CD14-positive monocyte (primary cell): Measurements from ENCODE around the gene FAM107B. TPM values are rescaled to one million over a fixed set of nuclear protein-coding genes. Genes with fewer than 3 reads are reported as not detected.

Experiments used
- DNase-seq, 3 donors: peaks; one replicate each; pipeline ENCODE4 v3.0.0-alpha.2; 2011 to 2022
- H2AFZ ChIP-seq: 2 replicates; pipeline ENCODE4 v1.6.0; 2012; ENCODE audit warnings: mild to moderate bottlenecking, low read depth, low read length, inconsistent platforms; ENCODE audit not compliant: insufficient read depth, poor library complexity, severe bottlenecking
- H3K27ac ChIP-seq, 2 donors: 1 replicate in 1 of 2; 2 replicates in 1 of 2; pipeline ENCODE4 v1.5.1; 2012 to 2013; ENCODE audit warnings: low read length in 2 of 2, control low read depth in 1 of 2, inconsistent platforms in 1 of 2, low read depth in 1 of 2, mild to moderate bottlenecking in 1 of 2
- H3K27me3 ChIP-seq, 2 donors: one replicate each; pipeline versions ENCODE4 v1.6.0 to v1.6.1; 2011 to 2013; ENCODE audit warnings: low read length in 2 of 2; ENCODE audit not compliant: control insufficient read depth in 2 of 2, insufficient read depth in 2 of 2
- H3K36me3 ChIP-seq, 2 donors: replicated peaks in 1 of 2; 1 replicate in 1 of 2; 2 replicates in 1 of 2; pipeline versions ENCODE4 v1.5.1 to v1.6.1; 2012 to 2013; ENCODE audit warnings: low read length in 2 of 2, control low read depth in 1 of 2, inconsistent platforms in 1 of 2, mild to moderate bottlenecking in 1 of 2; ENCODE audit not compliant: insufficient read depth in 2 of 2, control insufficient read depth in 1 of 2
- H3K4me1 ChIP-seq, 2 donors: 1 replicate in 1 of 2; 2 replicates in 1 of 2; pipeline versions ENCODE4 v1.5.1 to v1.6.1; 2012 to 2013; ENCODE audit warnings: low read length in 2 of 2, control low read depth in 1 of 2, inconsistent platforms in 1 of 2, mild to moderate bottlenecking in 1 of 2, moderate library complexity in 1 of 2; ENCODE audit not compliant: insufficient read depth in 2 of 2, control insufficient read depth in 1 of 2
- H3K4me2 ChIP-seq: replicated peaks from 2 replicates; pipeline ENCODE3; 2012; ENCODE audit warnings: low read length, moderate library complexity, mild to moderate bottlenecking; ENCODE audit not compliant: poor library complexity, severe bottlenecking; ENCODE audit errors: extremely low read depth
- H3K4me3 ChIP-seq, 3 experiments: fragments of 200-600 bp in 1 of 3; sonication (generic) in 1 of 3; replicated peaks in 1 of 3; 1 replicate in 2 of 3; 2 replicates in 1 of 3; pipeline ENCODE4 v1.5.1; 2011 to 2013; ENCODE audit warnings: low read length in 3 of 3, mild to moderate bottlenecking in 3 of 3, control low read depth in 2 of 3, low read depth in 2 of 3, inconsistent platforms in 1 of 3, moderate library complexity in 1 of 3
- H3K79me2 ChIP-seq: 2 replicates; pipeline ENCODE4 v1.6.0; 2012; ENCODE audit warnings: mild to moderate bottlenecking, control low read depth, inconsistent platforms, low read length, moderate library complexity; ENCODE audit not compliant: insufficient read depth
- H3K9ac ChIP-seq: 2 replicates; pipeline ENCODE4 v1.6.0; 2017; ENCODE audit warnings: low read length, mild to moderate bottlenecking; ENCODE audit not compliant: insufficient read depth, poor library complexity, severe bottlenecking
- H3K9me3 ChIP-seq, 2 donors: replicated peaks in 1 of 2; 1 replicate in 1 of 2; 2 replicates in 1 of 2; pipeline versions ENCODE4 v1.5.1 to v1.6.1; 2012 to 2013; ENCODE audit warnings: low read length in 2 of 2, control low read depth in 1 of 2; ENCODE audit not compliant: control insufficient read depth in 1 of 2, insufficient read depth in 1 of 2
- H4K20me1 ChIP-seq: 2 replicates; pipeline ENCODE4 v1.6.0; 2012; ENCODE audit warnings: mild to moderate bottlenecking, low read length, control low read depth, moderate library complexity; ENCODE audit not compliant: insufficient read depth
- H3K27ac Mint-ChIP-seq, 7 donors: one replicate each; pipeline ENCODE4 v1.8.0; 2020; ENCODE audit warnings: mild to moderate bottlenecking in 7 of 7, mixed read lengths in 7 of 7, moderate library complexity in 6 of 7, inconsistent platforms in 2 of 7
- H3K27me3 Mint-ChIP-seq, 3 donors: one replicate each; pipeline ENCODE4 v1.8.0; 2021 to 2022; ENCODE audit warnings: low read depth in 3 of 3, mild to moderate bottlenecking in 3 of 3, mixed read lengths in 3 of 3, moderate library complexity in 3 of 3, inconsistent platforms in 1 of 3
- H3K36me3 Mint-ChIP-seq, 2 donors: one replicate each; pipeline ENCODE4 v1.8.0; 2020; ENCODE audit warnings: mixed read lengths in 2 of 2, inconsistent platforms in 1 of 2, mild to moderate bottlenecking in 1 of 2
- H3K4me1 Mint-ChIP-seq: one replicate; pipeline ENCODE4 v1.8.0; 2020; ENCODE audit warnings: mild to moderate bottlenecking, mixed read lengths
- H3K4me3 Mint-ChIP-seq, 2 donors: one replicate each; pipeline ENCODE4 v1.8.0; 2020; ENCODE audit warnings: mild to moderate bottlenecking in 2 of 2, mixed read lengths in 2 of 2, moderate library complexity in 1 of 2
- H3K9me3 Mint-ChIP-seq, 7 donors: one replicate each; pipeline ENCODE4 v1.8.0; 2020 to 2022; ENCODE audit warnings: mixed read lengths in 7 of 7, mild to moderate bottlenecking in 6 of 7, moderate library complexity in 6 of 7, inconsistent platforms in 2 of 7
- WGBS: methylation state at CpG from one replicate; pipeline ENCODE4 v1.1.5; 2013; ENCODE audit warnings: missing lambda C conversion rate; ENCODE audit not compliant: insufficient coverage; 5-methylcytosine and 5-hydroxymethylcytosine counted together
- intact Hi-C, 2 donors: fragments of 100-400 bp; cut with micrococcal nuclease; formaldehyde crosslinking; loops; one replicate each; pipeline versions ENCODE4 v1.15.0 to v1.15.1; 2023
- polyA plus RNA-seq, 3 donors: library from polyadenylated mRNA; depleted of rRNA in 1 of 3; unstranded in 2 of 3; stranded (reverse) in 1 of 3; fragments of 300-500 nt in 2 of 3; fragments of >200 nt in 1 of 3; fragmentation: Illumina TruSeq in 2 of 3; gene quantifications; 1 replicate in 2 of 3; 2 replicates in 1 of 3; pipeline ENCODE4 v1.2.3, GENCODE V29; 2012 to 2021
- small RNA-seq: library from RNA; depleted of rRNA; stranded (forward); fragments of <200 nt; gene quantifications from one replicate; pipeline ENCODE3, GENCODE V24; 2012; ENCODE audit warnings: low read depth; ENCODE audit not compliant: insufficient read length
- TF ChIP-seq, protein P1 (sequence below): fragments of 200-600 bp; IDR thresholded peaks from one replicate; pipeline ENCODE4 v1.8.0; 2022; ENCODE audit warnings: antibody characterized with exemption, mild to moderate bottlenecking

Gene FAM107B
- polyA plus RNA-seq, 3 donors = 27.2 to 68.5 (median 28.4) TPM

- Histone ChIP-seq H3K27ac (no peak overlapping the region), H3K36me3 (no peaks in the 10 kb centered on the region), H3K9ac (no peak overlapping the region), H3K9me3 (no peaks in the 10 kb centered on the region), H3K4me3 (no peak overlapping the region), H3K27me3 (peaks cover 3 to 4% of the 10 kb centered on the region in 2 donors), H3K4me2 (no peak overlapping the region), H2AFZ (no peak overlapping the region), H3K79me2 (no peaks in the 10 kb centered on the region), H3K4me1 (no peaks in the 10 kb centered on the region), H4K20me1 (no peaks in the 10 kb centered on the region)
- Mint-ChIP-seq H3K27ac (no peak overlapping the region), H3K4me3 (no peak overlapping the region), H3K9me3 (no peaks in the 10 kb centered on the region), H3K36me3 (no peaks in the 10 kb centered on the region), H3K27me3 (peaks cover 12 to 29% (median 29%) of the 10 kb centered on the region in 3 donors), H3K4me1 (no peaks in the 10 kb centered on the region)
- intact Hi-C loops = no loop called here
- DNase-seq = no peak
- no CpG with 5 or more reads among the region's 6 CpGs for WGBS
- TF ChIP-seq, protein P1, sequence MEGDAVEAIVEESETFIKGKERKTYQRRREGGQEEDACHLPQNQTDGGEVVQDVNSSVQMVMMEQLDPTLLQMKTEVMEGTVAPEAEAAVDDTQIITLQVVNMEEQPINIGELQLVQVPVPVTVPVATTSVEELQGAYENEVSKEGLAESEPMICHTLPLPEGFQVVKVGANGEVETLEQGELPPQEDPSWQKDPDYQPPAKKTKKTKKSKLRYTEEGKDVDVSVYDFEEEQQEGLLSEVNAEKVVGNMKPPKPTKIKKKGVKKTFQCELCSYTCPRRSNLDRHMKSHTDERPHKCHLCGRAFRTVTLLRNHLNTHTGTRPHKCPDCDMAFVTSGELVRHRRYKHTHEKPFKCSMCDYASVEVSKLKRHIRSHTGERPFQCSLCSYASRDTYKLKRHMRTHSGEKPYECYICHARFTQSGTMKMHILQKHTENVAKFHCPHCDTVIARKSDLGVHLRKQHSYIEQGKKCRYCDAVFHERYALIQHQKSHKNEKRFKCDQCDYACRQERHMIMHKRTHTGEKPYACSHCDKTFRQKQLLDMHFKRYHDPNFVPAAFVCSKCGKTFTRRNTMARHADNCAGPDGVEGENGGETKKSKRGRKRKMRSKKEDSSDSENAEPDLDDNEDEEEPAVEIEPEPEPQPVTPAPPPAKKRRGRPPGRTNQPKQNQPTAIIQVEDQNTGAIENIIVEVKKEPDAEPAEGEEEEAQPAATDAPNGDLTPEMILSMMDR = no peak
Observed at GRCh38 chr10:14470920-14471319, 303.8 kb downstream of the FAM107B start.

- H3K9me3 ChIP-seq = no peaks in the 10 kb centered on the region
- no peak overlapping the region for H3K4me3 ChIP-seq
- peaks cover 0 to 12% (median 8%) of the 10 kb centered on the region in 7 donors for H3K9me3 Mint-ChIP-seq
- no peak for DNase-seq
- TF ChIP-seq, protein P1 = no peak
- H3K27me3 Mint-ChIP-seq = peaks cover 10 to 25% (median 20%) of the 10 kb centered on the region in 3 donors
- H3K36me3 Mint-ChIP-seq = no peaks in the 10 kb centered on the region
- WGBS = 100% methylated on average over 1 of the region's 3 CpGs
- H3K36me3 ChIP-seq = no peaks in the 10 kb centered on the region
- intact Hi-C loops = no loop called here
- no peak overlapping the region for H3K27ac ChIP-seq
- no peak overlapping the region for H3K4me2 ChIP-seq
- no peak overlapping the region for H3K4me3 Mint-ChIP-seq
- H3K4me1 Mint-ChIP-seq = no peaks in the 10 kb centered on the region
- no peak overlapping the region for H2AFZ ChIP-seq
- peaks cover 0 to 2% of the 10 kb centered on the region in 2 donors for H3K27me3 ChIP-seq
- no peaks in the 10 kb centered on the region for H4K20me1 ChIP-seq
- no peak overlapping the region for H3K9ac ChIP-seq
- H3K27ac Mint-ChIP-seq = no peak overlapping the region
- H3K79me2 ChIP-seq = no peaks in the 10 kb centered on the region
- no peaks in the 10 kb centered on the region for H3K4me1 ChIP-seq
Observed at GRCh38 chr10:14468726-14469125, 306.0 kb downstream of the FAM107B start.

Small RNAs within 50 kb of the gene (small RNA-seq; reads per million reads assigned to genes)
- not detected for gene RNA5SP302

Other genes with a start within 250 kb of the FAM107B start
- under 1 TPM in 2 of 3 donors, not detected in 1; 0.28 TPM for gene CDNF, start 63.1 kb upstream of the FAM107B start, polyA plus RNA-seq
- gene HSPA14, start 63.4 kb upstream of the FAM107B start, polyA plus RNA-seq = 10 to 100 TPM; 10.4 to 19.3 (median 15.4) TPM
- gene MSANTD7, start 63.4 kb upstream of the FAM107B start, polyA plus RNA-seq = 1 to 10 TPM; 5.0 to 7.6 (median 7.3) TPM
- gene SUV39H2, start 104.0 kb upstream of the FAM107B start, polyA plus RNA-seq = 1 to 10 TPM in 1 of 3 donors, under 1 TPM in 2; 0.85 to 1.2 (median 0.86) TPM
- gene DCLRE1C, start 179.2 kb upstream of the FAM107B start, polyA plus RNA-seq = 10 to 100 TPM in 2 of 3 donors, 1 to 10 TPM in 1; 8.9 to 17.6 (median 10.9) TPM
- gene MEIG1, start 184.5 kb upstream of the FAM107B start, polyA plus RNA-seq = under 1 TPM in 1 of 3 donors, not detected in 2; 0.47 TPM